H1 (cell line): ENCODE results near the gene PMF1. TPM values are rescaled to one million over a fixed set of nuclear protein-coding genes. Genes with fewer than 3 reads are reported as not detected.

Experiments
- CTCF ChIA-PET: fragments of 300-600 bp; sonication (Branson Sonifier 250); formaldehyde crosslinking; loops from one replicate; lab custom pipeline; 2021; ENCODE audit not compliant: partially characterized antibody; lab: Charles Lee
- POLR2A ChIA-PET: fragments of 300-600 bp; sonication (Branson Sonifier 250); formaldehyde crosslinking; loops from one replicate; lab custom pipeline; 2021; ENCODE audit warnings: inconsistent platforms; ENCODE audit not compliant: partially characterized antibody; lab: Charles Lee
- DNase-seq, 2 experiments: peaks; one replicate each; pipeline versions ENCODE4 v3.0.0 to v3.0.0-alpha.2; 2010 to 2022; ENCODE audit warnings: low spot score in 2 of 2, low read depth in 1 of 2, mixed read lengths in 1 of 2
- FAIRE-seq: peaks from 2 replicates; lab custom pipeline; 2011; peaks lifted over from hg19 to GRCh38; lab: Jason Lieb, UNC
- H2AFZ ChIP-seq: 2 replicates; pipeline ENCODE4 v1.8.1; 2012; ENCODE audit warnings: low read length, inconsistent platforms
- H2AK5ac ChIP-seq: 2 replicates; pipeline ENCODE4 v1.6.1; 2013; ENCODE audit warnings: low read depth, low read length
- H2BK120ac ChIP-seq: replicated peaks from 2 replicates; pipeline ENCODE3; 2013; ENCODE audit warnings: low read depth, low read length, inconsistent platforms
- H2BK12ac ChIP-seq: 2 replicates; pipeline ENCODE4 v1.6.1; 2013; ENCODE audit warnings: low read depth, low read length
- H2BK15ac ChIP-seq: 2 replicates; pipeline ENCODE4 v1.6.1; 2013; ENCODE audit warnings: low read length
- H2BK20ac ChIP-seq: 2 replicates; pipeline ENCODE4 v1.6.1; 2013; ENCODE audit warnings: low read length
- H2BK5ac ChIP-seq: 2 replicates; pipeline ENCODE4 v1.6.1; 2013; ENCODE audit warnings: low read depth, low read length
- H3K14ac ChIP-seq: 2 replicates; pipeline ENCODE4 v1.6.1; 2013; ENCODE audit warnings: inconsistent platforms; ENCODE audit not compliant: insufficient read length
- H3K18ac ChIP-seq: 2 replicates; pipeline ENCODE4 v1.6.1; 2013; ENCODE audit warnings: low read length; ENCODE audit errors: extremely low read depth
- H3K23ac ChIP-seq: 2 replicates; pipeline ENCODE4 v1.6.1; 2013; ENCODE audit warnings: inconsistent platforms; ENCODE audit not compliant: insufficient read length
- H3K23me2 ChIP-seq: 2 replicates; pipeline ENCODE4 v1.6.1; 2013; ENCODE audit warnings: low read depth, low read length
- H3K27ac ChIP-seq: 2 replicates; pipeline ENCODE4 v1.6.1; 2011; ENCODE audit warnings: low read depth, low read length, inconsistent platforms
- H3K27me3 ChIP-seq, 4 experiments: replicated peaks in 1 of 4; 1 replicate in 1 of 4; 2 replicates in 3 of 4; pipeline versions ENCODE4 v1.6.1 to v1.8.1; 2011 to 2013; ENCODE audit warnings: low read length in 3 of 4, mild to moderate bottlenecking in 3 of 4, inconsistent platforms in 2 of 4, mixed read lengths in 2 of 4, moderate library complexity in 1 of 4; ENCODE audit not compliant: control insufficient read depth in 3 of 4, insufficient read depth in 3 of 4; ENCODE audit errors: extremely low read depth in 1 of 4
- H3K36me3 ChIP-seq, 4 experiments: 2 replicates each; pipeline versions ENCODE4 v1.6.1 to v1.8.1; 2011 to 2013; ENCODE audit warnings: mild to moderate bottlenecking in 4 of 4, low read length in 3 of 4, moderate library complexity in 2 of 4, control low read depth in 1 of 4, inconsistent platforms in 1 of 4; ENCODE audit not compliant: insufficient read depth in 4 of 4, control insufficient read depth in 2 of 4
- H3K4ac ChIP-seq: replicated peaks from 2 replicates; pipeline ENCODE3; 2013; ENCODE audit warnings: low read length, low read depth, mixed read lengths, inconsistent platforms; ENCODE audit not compliant: insufficient read length
- H3K4me1 ChIP-seq, 4 experiments: replicated peaks in 1 of 4; 1 replicate in 1 of 4; 2 replicates in 3 of 4; pipeline versions ENCODE4 v1.6.1 to v1.8.1; 2011 to 2013; ENCODE audit warnings: low read length in 3 of 4, inconsistent platforms in 2 of 4, mixed read lengths in 1 of 4; ENCODE audit not compliant: insufficient read depth in 4 of 4, control insufficient read depth in 3 of 4
- H3K4me2 ChIP-seq, 2 experiments: 2 replicates each; pipeline versions ENCODE4 v1.6.1 to v1.8.1; 2011 to 2013; ENCODE audit warnings: low read depth in 2 of 2, low read length in 2 of 2, control low read depth in 1 of 2, inconsistent platforms in 1 of 2, mild to moderate bottlenecking in 1 of 2; ENCODE audit not compliant: insufficient read depth in 1 of 2
- H3K4me3 ChIP-seq, 4 experiments: fragments of 200-600, 300-600 bp in 1 of 4; sonication (generic), shearing (Covaris generic), sonication (Bioruptor Twin) in 1 of 4; 2 replicates each; pipeline versions ENCODE4 v1.5.1 to v1.8.1; 2011 to 2016; ENCODE audit warnings: low read length in 4 of 4, low read depth in 3 of 4, control low read depth in 2 of 4, inconsistent platforms in 2 of 4, mild to moderate bottlenecking in 2 of 4, mixed read lengths in 1 of 4, moderate library complexity in 1 of 4; ENCODE audit not compliant: insufficient read depth in 2 of 4; ENCODE audit errors: extremely low read depth in 1 of 4
- H3K56ac ChIP-seq: replicated peaks from 2 replicates; pipeline ENCODE3; 2013; ENCODE audit warnings: low read depth, mild to moderate bottlenecking, mixed read lengths, low read length, inconsistent platforms; ENCODE audit not compliant: insufficient read length
- H3K79me1 ChIP-seq: 2 replicates; pipeline ENCODE4 v1.6.1; 2013; ENCODE audit warnings: low read depth, low read length, control low read depth
- H3K79me2 ChIP-seq, 2 experiments: 2 replicates each; pipeline versions ENCODE4 v1.6.1 to v1.8.1; 2012 to 2013; ENCODE audit warnings: low read length in 2 of 2, mild to moderate bottlenecking in 2 of 2, inconsistent platforms in 1 of 2; ENCODE audit not compliant: insufficient read depth in 2 of 2, control insufficient read depth in 1 of 2
- H3K9ac ChIP-seq, 4 experiments: replicated peaks in 1 of 4; 1 replicate in 1 of 4; 2 replicates in 3 of 4; pipeline versions ENCODE4 v1.6.1 to v1.8.1; 2011 to 2013; ENCODE audit warnings: low read depth in 3 of 4, low read length in 3 of 4, control low read depth in 2 of 4, mild to moderate bottlenecking in 2 of 4, moderate library complexity in 2 of 4, inconsistent platforms in 1 of 4; ENCODE audit errors: extremely low read depth in 1 of 4
- H3K9me3 ChIP-seq, 2 experiments: 2 replicates each; pipeline versions ENCODE4 v1.6.1 to v1.8.1; 2012 to 2013; ENCODE audit warnings: mild to moderate bottlenecking in 2 of 2, moderate library complexity in 2 of 2, control low read depth in 1 of 2, inconsistent platforms in 1 of 2, low read depth in 1 of 2, low read length in 1 of 2, mixed read lengths in 1 of 2; ENCODE audit not compliant: insufficient read depth in 2 of 2
- H4K20me1 ChIP-seq, 2 experiments: replicated peaks in 1 of 2; 2 replicates each; pipeline versions ENCODE3 to v1.8.1; 2011 to 2013; ENCODE audit warnings: inconsistent platforms in 2 of 2, low read length in 2 of 2, mild to moderate bottlenecking in 1 of 2; ENCODE audit not compliant: insufficient read depth in 2 of 2, control insufficient read depth in 1 of 2
- H4K5ac ChIP-seq: 2 replicates; pipeline ENCODE4 v1.6.1; 2013; ENCODE audit warnings: low read length, low read depth, mixed read lengths, inconsistent platforms; ENCODE audit not compliant: insufficient read length
- H4K8ac ChIP-seq: 2 replicates; pipeline ENCODE4 v1.8.0; 2013; ENCODE audit warnings: mild to moderate bottlenecking, moderate library complexity, low read length, inconsistent platforms; ENCODE audit not compliant: insufficient read depth; ENCODE audit errors: extremely low read depth
- H4K91ac ChIP-seq: replicated peaks from 2 replicates; pipeline ENCODE3; 2013; ENCODE audit warnings: low read length, mixed read lengths, inconsistent platforms; ENCODE audit not compliant: insufficient read length
- POU5F1 ChIP-seq: IDR thresholded peaks from 2 replicates; pipeline ENCODE4 v1.6.1; 2011; ENCODE audit warnings: low read depth, mild to moderate bottlenecking, low read length, moderate library complexity
- WGBS, 2 experiments: shearing (Covaris generic) in 1 of 2; methylation state at CpG; one replicate each; pipeline versions ENCODE4 v1.1.6 to v1.1.7; 2013 to 2015; ENCODE audit warnings: low lambda C conversion rate in 2 of 2, mixed read lengths in 2 of 2, inconsistent platforms in 1 of 2, low coverage in 1 of 2, missing lambda C conversion rate in 1 of 2; ENCODE audit not compliant: insufficient replicate concordance in 2 of 2, insufficient coverage in 1 of 2, insufficient read length in 1 of 2; ENCODE audit errors: extremely low coverage in 1 of 2, missing lambda C conversion rate in 1 of 2; 5-methylcytosine and 5-hydroxymethylcytosine counted together
- polyA plus RNA-seq, 7 experiments: library from polyadenylated mRNA; depleted of rRNA in 3 of 7; stranded (reverse) in 5 of 7; unstranded in 2 of 7; fragments of >200 nt in 5 of 7; fragments of 200-250 nt in 2 of 7; gene quantifications; 1 replicate in 5 of 7; 2 replicates in 1 of 7; 4 replicates in 1 of 7; pipeline versions ENCODE4 v1.2.1 to v1.2.3, GENCODE V29; 2011 to 2013; ENCODE audit warnings: missing spikeins in 2 of 7, mixed read lengths in 2 of 7
- total RNA-seq: library from RNA; stranded (reverse); fragmentation: NEBNext Ultra II Directional; extraction: Animal tissue kit (Norgen Biotek cat#: 25700); gene quantifications from 2 replicates; pipeline ENCODE4 v1.2.1, GENCODE V29; 2021

Gene PMF1
- total and polyA plus RNA-seq, 2 of the 8 experiments (the other 6 are each of a cell fraction or from before 2014, with no cell fraction given) = 113 to 296 TPM

DNA sequence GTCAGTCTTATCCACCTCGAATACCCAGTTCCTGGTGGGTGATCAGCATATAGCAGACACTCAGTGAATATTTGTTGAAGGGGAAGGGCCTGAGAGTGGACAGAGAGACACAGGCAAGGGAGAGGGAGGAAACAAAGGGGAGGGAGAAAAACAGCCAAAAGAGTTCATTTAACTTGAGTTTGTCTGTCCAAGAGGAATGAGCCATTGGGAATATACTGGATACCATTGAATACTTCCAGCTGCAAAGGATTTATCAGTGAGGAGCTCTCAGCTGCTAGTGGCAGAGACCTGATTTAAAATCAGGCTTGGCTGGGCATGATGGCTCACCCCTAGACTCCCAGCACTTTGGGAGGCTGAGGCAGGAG, 17.6 kb downstream of the PMF1 start:
- no peaks in the 10 kb centered on the region for H3K4me1 ChIP-seq
- no peak for FAIRE-seq
- WGBS, 2 experiments = 82% methylated on average over 1 of the region's 1 CpG; no CpG with 5 or more reads in 1 of the 2 experiments

More for the DNA sequence above, 17.6 kb downstream of the PMF1 start:
- Histone ChIP-seq H2BK12ac (no peak overlapping the region), H3K9ac (no peak overlapping the region), H4K20me1 (peaks cover 0 to 5% of the 10 kb centered on the region in 2 experiments), H4K5ac (no peak overlapping the region), H3K4me2 (no peak overlapping the region), H4K8ac (no peak overlapping the region), H3K27ac (no peak overlapping the region), H3K23ac (no peak overlapping the region), H3K36me3 (peaks cover 4 to 22% (median 10%) of the 10 kb centered on the region in 4 experiments; a peak in 6 of 8 replicates), H3K4ac (no peak overlapping the region), H3K23me2 (no peaks in the 10 kb centered on the region), H3K79me2 (0 out of 4 replicates have a peak, but pooled peaks cover 0 to 8% of the 10 kb centered on the region in 2 experiments), H2AFZ (no peak overlapping the region), H3K27me3 (no peaks in the 10 kb centered on the region), H4K91ac (no peak overlapping the region), H3K79me1 (peaks cover 3% of the 10 kb centered on the region), H3K9me3 (no peaks in the 10 kb centered on the region), H3K4me3 (no peak overlapping the region), H2BK20ac (no peak overlapping the region), H2BK120ac (no peak overlapping the region), H3K56ac (no peak overlapping the region), H2AK5ac (no peak overlapping the region), H2BK5ac (no peak overlapping the region), H3K14ac (no peak overlapping the region), H3K18ac (no peak overlapping the region), H2BK15ac (no peak overlapping the region)
- no peak for TF ChIP-seq POU5F1
- ChIA-PET POLR2A (interaction anchor here (1.0 to 12.7 kb wide), 4 partner anchors 12 to 81 kb away, joined by 3 to 82 read pairs (median 8); partner anchors contain the start of genes BGLAP, PAQR6 and PMF1), CTCF (interaction anchor here (0.7 to 47.2 kb wide), 5 partner anchors 9 to 134 kb away, joined by 3 to 1265 read pairs (median 3); partner anchors contain the start of gene SEMA4A)
- DNase-seq = no peak
